Measurements from ENCODE around the gene COPS9.
A peak's percentile ranks its signal among the peaks of the same experiment; 100 is the strongest.

COPS9 gene

DNA sequence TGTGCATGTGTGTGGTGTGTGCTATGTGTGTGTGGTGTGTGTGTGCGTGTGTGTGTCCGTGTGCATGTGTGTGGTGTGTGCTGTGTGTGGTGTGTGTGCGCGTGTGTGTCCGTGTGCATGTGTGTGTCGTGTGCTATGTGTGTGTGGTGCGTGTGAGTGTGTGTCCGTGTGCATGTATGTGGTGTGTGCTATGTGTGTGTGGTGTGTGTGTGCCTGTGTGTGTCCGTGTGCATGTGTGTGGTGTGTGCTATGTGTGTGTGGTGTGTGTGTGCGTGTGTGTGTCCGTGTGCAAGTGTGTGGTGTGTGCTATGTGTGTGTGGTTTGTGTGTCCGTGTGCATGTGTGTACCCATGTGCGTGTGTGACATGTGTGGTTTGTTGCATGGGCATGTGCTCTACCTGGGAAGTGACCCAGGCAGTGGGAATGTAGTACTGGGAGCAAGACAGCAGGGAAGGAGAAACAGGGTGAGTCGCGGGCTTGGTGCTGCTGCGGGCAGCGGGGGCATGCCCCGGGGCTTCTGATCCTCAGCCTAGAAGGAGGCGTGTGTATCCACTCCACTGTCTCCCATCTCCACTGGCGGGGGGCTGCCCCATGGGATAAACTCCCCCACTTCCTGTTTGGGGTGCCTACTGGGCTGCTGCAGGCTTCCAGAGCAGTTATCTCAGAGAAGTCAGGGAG lies 11.9 kb upstream of the COPS9 start:
- DNase-seq (ENCODE audit: low spot score): no peak

DNA sequence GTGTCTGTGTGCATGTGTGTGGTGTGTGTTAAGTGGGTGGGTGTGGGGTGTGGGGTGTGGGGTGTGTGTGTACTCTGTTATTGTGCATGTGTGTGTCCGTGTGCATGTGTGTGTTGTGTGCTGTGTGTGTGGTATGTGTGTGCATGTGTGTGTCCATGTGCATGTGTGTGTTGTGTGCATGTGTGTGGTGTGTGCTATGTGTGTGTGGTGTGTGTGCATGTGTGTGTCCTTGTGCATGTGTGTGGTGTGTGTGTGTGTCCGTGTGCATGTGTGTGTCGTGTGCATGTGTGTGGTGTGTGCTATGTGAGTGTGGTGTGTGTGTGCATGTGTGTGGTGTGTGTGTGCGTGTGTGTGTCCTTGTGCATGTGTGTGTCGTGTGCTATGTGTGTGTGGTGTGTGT lies 11.3 kb upstream of the COPS9 start:
- DNase-seq (ENCODE audit: low spot score): no peak

- no peak for DNase-seq (ENCODE audit: low spot score)
These were observed 10.6 kb upstream of the COPS9 start for GRCh38 chr2:240146627-240147278.

DNA sequence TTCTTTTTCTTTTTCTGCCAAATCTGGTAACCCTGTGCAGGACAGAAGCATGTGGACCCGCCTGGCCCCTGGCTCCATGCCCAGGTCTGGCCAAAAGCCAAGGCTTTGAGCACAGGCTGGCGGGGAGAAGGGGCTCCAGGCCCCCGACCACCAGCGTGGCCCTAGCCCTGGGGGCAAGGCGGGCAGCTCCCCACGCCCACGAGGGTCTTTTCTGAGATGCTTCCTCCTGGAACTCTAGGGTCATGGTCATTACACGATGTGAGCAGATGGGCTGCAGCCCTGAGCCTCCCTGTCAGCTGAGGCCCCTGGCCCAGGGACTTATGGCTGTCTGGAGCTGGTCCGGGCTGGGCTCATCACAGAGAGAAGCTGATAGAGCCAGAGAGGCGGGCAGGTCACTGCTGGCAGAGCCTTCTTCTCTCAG lies 10.0 kb upstream of the COPS9 start:
- no peak for DNase-seq (ENCODE audit: low spot score)

DNA sequence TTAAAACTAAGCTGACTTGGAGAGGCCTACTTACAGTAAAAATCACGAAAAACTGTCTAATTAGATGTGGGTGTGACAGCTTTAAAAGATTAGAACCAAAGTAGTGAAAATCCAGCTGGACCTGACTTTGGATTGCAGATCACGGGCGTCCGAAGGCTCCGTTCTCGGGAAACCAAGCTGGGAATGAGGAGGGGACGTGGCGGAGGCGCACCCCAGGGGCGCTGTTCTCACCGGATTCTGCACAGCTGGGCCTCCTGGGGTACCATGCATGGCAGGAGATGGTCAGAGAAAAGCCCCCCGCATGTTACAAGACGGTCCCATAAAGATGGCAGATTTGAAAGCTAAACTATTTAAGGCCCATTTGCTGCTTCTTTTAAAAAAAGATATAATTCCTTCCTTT lies 9.4 kb upstream of the COPS9 start:
- DNase-seq (ENCODE audit: low spot score): no peak

DNA sequence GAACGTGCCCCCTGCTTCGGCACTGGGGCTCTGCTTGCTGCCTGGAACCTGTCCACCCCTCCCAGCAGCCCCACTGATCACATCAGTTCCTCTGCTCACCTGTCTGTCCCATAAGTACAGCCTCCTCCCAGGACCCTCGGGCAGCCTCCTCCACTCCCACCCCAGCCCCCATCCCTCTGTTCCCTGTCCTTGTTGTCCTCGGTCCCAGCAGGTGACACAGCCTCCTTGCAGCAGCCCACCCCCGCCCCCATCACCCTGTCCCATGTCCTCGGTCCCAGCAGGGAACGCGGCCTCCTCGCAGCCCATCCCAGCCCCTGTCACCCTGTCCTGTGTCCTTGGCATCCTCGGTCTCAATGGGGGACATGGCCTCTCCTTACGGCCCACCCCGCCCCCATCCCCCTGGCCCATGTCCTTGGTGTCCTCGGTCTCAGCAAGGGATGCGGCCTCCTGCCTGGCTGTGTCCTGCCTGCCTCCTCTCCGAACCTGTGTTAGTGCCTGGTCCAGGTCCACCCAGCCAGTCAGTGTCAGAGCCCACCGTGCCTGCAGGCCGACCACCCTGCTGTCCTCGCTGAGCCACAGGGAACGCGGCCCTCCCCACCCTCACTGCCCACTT lies 8.7 kb upstream of the COPS9 start:
- DNase-seq (ENCODE audit: low spot score): no peak

DNA sequence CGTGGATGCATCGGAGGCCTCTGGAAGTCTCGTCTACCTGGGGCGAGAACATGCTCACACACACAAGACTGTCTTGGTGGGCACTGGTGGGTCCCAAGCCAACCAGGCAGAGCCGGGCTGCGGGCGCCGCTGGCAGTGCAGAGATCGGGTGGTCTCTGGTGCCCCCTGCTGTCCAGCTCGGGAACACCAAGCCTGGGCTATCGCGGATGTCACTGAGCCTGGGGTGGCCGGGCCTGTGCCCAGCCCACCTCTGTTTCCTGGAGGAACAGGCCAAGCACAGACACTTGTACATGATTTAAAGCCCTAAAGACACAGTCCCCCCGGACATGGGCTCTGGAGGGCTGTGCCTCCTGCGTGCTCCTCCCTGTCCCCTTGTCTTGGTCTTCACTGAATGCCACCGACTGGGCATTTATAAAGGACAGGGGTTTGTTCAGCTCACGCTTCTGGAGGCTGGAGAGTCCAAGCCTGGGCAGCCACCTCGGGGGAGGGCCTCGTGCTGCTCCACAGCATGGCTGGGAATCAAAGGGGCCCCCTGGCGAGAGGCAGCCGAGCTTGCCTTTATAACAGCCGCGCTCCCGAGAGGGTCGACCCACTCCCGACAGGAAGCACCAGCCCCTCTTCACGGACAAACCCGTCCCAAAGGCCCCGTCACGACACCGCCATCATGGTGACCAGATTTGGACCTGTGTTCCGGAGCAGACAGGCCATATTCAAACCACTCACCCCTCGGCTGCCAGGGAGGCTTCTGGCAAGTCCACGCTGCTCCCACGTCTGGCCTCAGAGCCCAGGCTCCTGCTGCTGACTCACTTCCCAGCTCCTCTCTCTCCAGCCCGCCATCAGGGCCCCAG lies 7.9 kb upstream of the COPS9 start:
- peak; percentile 80 for DNase-seq (ENCODE audit: low spot score)

DNA sequence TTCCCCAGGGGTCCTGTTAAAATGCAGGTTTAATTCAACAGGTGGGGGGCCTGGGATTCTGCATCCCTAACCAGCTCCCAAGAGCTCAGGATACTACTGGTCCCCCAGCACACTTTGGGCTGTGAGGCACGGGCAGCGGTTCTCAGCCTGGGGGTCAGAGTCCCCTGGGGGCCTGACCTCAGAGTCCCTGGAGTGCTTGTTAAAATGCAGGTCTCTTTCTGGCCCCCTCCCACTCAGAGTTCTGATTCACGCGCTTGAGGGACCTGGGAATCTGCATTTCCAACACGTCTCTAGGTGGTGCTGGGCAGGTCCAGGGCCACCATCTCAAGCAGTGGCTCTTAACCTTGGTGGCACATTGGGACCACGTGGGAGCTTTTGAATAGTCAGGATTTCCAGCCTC lies 7.2 kb upstream of the COPS9 start:
- no peak for DNase-seq (ENCODE audit: low spot score)

DNA sequence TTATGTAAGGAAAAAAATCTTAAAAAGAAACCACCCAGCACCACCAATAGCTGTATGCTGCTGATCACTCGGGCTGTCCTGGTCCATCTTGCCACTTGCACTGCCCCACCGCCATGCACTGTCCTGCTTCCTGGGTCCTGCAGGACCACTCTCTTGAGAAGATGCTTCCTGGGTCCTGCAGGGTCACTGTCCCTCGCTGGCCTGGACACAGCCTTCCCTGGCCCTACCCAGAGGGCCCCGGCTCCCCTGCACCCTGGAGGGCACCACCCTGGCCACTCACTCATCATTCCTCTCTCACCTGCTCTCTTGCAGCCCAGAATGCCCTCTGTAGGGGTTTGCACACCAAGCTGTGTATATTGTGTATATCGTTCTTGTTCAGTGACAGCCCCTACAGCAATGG lies 6.8 kb upstream of the COPS9 start:
- DNase-seq (ENCODE audit: low spot score): no peak

DNA sequence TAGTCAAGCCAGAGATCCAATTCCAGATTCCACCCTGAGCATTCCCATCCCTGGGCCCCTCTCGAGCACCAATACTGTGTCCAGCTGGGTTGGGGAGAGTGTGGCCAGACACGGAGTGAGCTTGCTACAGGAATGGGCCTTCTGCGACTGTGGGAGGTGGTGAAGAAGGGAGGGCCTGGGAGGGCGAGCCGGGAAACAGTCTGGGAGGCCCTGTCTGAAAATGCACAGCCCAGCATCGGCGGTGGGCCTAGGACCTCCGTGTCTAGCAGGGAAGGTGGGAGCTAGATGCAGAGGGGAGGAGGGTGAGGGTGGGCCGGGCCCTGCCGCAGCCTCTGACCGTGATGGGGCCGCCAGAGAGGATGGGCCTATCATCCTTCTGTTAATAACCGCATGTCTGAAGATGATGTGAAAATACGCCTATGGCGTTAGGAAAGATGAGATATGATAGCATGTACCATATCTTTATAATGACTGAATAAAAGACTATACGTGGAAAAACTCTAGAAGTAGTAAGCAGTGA lies 6.2 kb upstream of the COPS9 start:
- no peak for DNase-seq (ENCODE audit: low spot score)

DNA sequence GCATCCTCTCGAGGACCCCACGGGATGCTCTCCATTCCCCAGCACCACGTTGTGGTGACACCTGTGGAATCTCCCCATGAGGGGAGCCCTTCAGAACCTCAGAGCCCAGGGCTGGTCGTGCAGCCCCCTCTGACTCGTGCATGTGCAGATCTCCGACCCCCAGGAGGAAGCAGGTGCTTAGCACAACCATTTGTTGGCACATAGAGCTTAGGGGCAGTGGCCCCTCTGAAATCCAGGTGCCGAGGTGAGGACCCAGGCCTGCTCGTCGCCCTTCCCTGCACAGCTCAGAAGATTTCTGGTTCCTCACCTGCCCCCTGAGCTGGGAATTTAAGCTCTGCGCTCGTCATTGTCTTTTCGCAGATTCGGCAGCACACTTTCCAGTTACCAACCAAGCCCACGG lies 5.6 kb upstream of the COPS9 start:
- no peak for DNase-seq (ENCODE audit: low spot score)

DNA sequence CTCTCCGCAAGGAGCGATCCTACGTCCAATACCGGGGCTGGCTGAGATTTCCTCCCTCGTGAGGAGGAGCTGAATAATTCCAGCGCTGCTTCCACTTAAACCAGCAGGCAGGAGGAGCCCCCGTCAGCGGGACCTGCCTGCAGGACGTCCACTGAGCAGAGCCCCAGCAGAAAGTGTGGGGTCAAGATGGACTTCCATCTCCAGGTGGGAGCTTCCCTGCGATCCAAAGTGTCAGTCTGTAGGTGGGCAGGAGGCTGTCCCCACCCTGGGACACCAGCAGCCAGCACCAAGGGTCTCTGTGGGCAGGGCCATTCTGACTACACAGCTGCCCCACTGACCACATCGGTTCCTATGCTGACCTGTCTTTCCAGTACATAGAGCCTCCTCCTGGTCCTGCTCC lies 4.8 kb upstream of the COPS9 start:
- DNase-seq (ENCODE audit: low spot score): no peak

GRCh38 chr2:240140511-240140910 lies 4.4 kb upstream of the COPS9 start, which contains the start of gene OTOS:
Gene OTOS (minus strand): TSS chr2:240140658. CDS start chr2:240140326, 332 bp downstream.
- DNase-seq (ENCODE audit: low spot score): no peak

DNA sequence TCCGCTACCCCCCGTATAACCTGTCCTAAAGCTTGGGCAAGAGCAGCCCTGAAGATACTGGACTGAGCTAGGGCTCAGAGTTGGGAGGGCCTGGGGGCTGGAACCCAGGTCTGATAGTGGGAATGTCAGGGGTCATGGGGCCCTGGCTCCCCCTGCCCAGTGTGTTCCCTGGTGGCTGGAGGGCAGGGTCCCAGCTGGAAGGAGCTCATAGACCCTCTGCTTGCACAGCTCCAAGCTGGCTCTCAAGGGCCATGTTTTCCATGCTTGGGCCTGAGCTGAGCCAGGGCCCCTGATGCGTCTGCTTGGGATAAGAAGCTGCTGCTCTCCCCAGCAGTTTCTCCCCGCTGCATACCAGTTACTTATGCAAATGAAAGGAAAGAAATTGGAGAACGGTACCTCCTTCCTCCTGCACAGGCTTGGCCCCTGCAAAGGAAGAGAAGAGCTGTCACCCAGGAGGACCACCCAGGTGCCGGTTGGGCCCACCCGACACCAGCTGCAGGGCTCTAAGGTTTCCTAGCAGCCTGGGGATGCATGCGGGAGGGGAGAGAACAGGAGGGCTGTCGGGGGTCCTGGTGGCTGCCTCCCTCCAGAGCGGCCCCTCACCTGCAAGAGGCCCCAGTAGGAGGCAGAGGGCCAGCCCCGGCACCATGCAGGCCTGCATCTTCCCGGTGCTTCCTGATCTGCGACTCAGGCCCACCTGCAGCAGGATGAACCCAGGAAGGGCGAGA lies 3.7 kb upstream of the COPS9 start:
- no peak for DNase-seq (ENCODE audit: low spot score)

DNA sequence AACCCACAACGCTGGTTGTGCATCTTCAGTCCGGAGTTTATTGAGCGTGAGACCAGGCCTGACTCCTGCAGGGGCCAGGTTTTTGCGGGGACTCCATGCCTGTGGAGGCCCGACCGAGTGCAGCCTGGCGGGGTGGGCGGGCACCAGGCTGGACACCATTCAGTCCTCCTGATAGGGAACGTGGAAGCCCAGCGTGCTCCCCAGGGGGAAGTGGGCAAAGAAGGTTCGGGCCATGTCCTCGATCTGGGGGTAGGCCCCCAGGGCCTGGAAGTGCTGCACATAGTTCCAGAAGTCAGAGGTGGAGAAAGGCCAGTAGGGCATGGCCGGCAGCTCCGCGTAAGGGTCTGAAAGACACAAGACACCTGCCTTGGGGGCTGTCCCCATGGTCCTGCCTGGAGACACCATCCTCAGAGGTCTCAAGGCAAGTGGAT lies 2.9 kb upstream of the COPS9 start:
- no peak for DNase-seq (ENCODE audit: low spot score)

DNA sequence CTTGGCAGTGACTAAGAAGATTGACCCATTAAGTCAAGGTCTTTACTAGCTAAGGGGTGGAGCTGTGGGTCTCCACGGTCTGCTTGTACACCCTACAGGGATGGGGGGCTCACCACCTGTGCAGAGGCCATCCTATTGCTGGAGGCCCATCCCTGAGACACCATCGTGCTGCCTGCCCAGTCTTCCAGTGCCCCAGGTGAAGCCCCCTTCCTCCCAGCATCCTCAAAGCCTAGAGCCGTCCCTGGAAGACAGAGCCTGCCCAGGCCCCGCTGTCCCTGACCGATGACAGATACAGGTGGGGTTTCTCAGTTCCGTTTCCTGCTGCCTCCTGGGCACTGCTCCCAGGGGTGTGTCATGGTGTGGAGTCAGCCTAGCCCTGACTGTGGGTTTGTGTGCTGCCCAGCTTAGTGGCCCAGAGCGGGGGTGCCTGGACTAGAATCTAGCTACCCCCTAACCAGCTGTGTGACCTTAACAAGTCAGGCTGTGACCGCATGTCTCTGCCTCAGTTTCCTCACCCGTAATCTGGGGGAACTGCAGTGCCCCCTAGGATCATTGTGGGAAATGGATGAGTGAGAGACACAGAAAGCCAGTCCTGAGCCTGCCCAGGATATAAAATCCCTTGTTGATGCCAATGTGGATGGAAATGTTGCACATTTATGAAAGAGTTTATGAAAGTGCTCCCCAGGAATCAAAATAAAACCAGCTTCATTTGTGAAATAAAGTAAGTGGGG lies 2.3 kb upstream of the COPS9 start:
- no peak for DNase-seq (ENCODE audit: low spot score)

DNA sequence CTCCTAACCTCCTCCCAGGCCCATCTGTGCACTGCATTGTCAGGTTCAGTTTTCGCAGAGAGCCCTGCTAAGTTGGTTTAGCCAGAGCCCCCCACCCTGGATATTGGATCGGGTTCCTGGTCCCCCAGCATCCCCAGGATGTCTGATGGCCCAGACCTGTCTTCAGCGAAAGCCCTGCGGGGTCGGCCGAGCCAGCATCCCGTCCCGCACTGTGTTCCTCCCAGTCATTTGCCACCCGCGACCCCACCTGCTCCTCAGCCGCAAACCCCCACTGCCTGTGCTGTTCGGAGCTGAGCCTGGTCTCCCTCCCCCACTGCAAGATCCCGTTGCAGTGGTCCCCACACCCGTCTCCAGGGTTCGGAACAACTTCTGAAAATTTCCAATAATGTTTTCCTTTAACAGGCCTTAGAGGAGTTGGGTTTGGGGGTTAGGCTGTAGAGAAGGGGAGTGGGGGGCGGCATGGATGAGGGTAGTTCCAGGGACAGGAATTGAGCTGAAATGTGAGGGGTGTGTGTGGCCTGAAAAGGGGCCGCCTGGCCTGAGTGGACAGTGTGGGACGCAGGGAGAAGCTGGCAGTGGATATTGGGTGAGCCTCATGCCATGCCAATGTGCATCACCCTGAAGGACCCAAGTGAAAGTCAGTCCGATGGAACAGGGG lies 1.6 kb upstream of the COPS9 start:
- DNase-seq (ENCODE audit: low spot score): no peak

DNA sequence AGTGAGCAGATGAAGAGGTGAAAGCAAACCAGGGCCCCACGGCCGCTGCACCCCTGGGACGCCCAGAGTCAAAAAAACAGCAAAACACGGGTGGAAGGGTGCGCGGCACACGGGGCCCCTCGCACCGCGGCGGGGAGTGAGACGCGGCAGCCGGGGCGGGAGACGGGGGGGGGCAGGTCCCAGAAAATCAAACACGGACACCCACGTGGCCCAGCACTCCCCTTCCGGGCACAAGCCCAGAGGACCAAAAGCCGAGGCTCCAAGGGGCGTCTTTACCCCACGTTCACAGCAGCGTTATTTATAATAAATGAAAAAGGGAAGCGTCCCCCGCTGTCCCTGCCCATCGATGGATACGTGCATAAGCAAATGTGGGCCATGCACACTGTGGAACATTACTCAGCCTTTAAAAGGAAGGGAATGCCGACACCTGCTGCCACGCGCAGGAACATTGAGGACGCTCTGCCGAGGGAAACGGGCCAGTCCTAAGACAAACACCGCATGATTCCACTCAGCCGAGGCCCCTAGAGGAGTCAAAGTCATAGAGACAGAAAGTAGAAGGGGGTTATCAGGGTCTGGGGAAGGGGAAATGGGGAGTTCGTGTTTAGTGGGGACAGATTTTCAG lies 677 bp upstream of the COPS9 start:
- DNase-seq (ENCODE audit: low spot score): no peak

DNA sequence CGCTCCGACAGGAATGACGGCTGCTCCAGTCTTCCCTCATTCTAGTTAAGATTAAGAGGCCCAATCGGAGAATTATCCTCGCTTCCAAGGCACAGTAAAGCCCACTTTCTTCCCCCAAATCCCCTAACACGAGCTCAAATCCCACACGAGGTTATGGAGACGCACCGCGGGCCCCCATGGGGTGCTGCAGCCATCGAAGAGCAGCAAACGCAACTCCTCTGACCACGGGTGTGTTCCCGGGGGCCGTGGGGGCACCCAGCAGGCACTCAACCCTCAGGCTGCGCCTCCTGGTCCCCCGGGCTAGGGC lies 446 bp downstream of the COPS9 start:
- DNase-seq (ENCODE audit: low spot score): no peak

- DNase-seq (ENCODE audit: low spot score): no peak
These were observed 1.1 kb downstream of the COPS9 start for GRCh38 chr2:240134956-240135520.

All from CD4-positive, alpha-beta T cell treated with Interleukin-2 at 100 ng/mL for 4 hours (primary cell).